Activated T-helper 17 cell treated with anti-CD3 and anti-CD28 coated beads, Interleukin-2, amount 50 U/mL, for 72 hours (primary cell): ENCODE measurements around the gene GRIK1. TPM values are rescaled to one million over a fixed set of nuclear protein-coding genes. Genes with fewer than 3 reads are reported as not detected.
A peak's percentile ranks its signal among the peaks of the same experiment; 100 is the strongest.

Experiments used
- ATAC-seq: fragments of 150-1000 bp; cut with Tn5 transposase; replicated peaks from 2 replicates; pipeline ENCODE4 v1.10.0; 2021; ENCODE audit warnings: mild to moderate bottlenecking, moderate library complexity
- H3K27ac Mint-ChIP-seq: one replicate; pipeline ENCODE4 v1.8.0; 2022; ENCODE audit warnings: mixed read lengths
- H3K27me3 Mint-ChIP-seq: one replicate; pipeline ENCODE4 v1.8.0; 2022; ENCODE audit warnings: mixed read lengths
- H3K36me3 Mint-ChIP-seq: one replicate; pipeline ENCODE4 v1.8.0; 2022; ENCODE audit warnings: low read depth, mild to moderate bottlenecking, mixed read lengths
- H3K4me1 Mint-ChIP-seq: one replicate; pipeline ENCODE4 v1.8.0; 2022; ENCODE audit warnings: mixed read lengths
- H3K4me3 Mint-ChIP-seq: one replicate; pipeline ENCODE4 v1.8.0; 2022; ENCODE audit warnings: mild to moderate bottlenecking, mixed read lengths
- H3K9me3 Mint-ChIP-seq: one replicate; pipeline ENCODE4 v1.8.0; 2022; ENCODE audit warnings: mixed read lengths
- total RNA-seq, 2 donors: library from RNA; stranded (reverse); gene quantifications; one replicate each; pipeline ENCODE4 v1.2.3, GENCODE V29; 2022

The GRIK1 gene
- total RNA-seq, 2 donors from 2014 or later = not detected

DNA sequence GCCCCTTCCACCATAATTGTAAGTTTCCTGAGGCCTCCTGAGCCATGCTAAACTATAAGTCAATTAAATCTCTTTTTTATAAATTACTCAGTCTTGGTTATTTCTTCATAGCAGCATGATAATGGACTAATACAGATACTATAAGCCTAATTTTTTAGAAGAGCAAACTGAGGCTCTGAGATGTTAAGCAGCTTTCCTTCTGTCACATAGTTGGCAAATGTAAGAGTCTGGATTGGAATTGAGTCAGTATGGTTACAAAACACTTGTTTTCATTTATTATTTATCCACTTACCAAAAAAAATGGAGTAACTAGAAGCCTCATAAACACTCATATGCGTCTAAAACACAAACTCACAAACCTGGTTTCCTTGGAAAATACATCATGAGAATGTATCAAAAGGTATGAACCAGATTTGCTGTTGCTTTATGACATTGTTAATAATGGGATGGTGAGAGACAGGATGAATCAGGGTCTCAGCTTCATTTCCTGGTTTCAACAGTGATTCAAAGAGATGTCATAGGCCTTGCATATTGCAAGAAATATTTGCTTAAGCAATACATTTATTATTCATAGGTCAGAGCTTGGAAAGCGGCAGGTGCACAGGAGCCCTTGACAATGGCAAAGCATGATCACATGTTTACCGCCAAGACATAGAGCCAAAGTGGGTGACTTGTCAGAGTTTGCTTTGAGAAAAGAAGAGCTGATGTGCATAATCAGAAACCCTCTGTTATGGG lies 221.5 kb downstream of the GRIK1 start:
- Mint-ChIP-seq H3K27ac (no peak overlapping the region), H3K36me3 (no peaks in the 10 kb centered on the region), H3K4me1 (no peaks in the 10 kb centered on the region), H3K4me3 (no peak overlapping the region), H3K27me3 (peaks cover 8% of the 10 kb centered on the region), H3K9me3 (peaks cover 11% of the 10 kb centered on the region)
- peak; percentile 44 for ATAC-seq

- ATAC-seq = no peak
- Mint-ChIP-seq H3K4me1 (no peaks in the 10 kb centered on the region), H3K4me3 (no peak overlapping the region), H3K27me3 (peaks cover 11% of the 10 kb centered on the region), H3K9me3 (peaks cover 11% of the 10 kb centered on the region), H3K27ac (no peak overlapping the region), H3K36me3 (no peaks in the 10 kb centered on the region)
Observed at GRCh38 chr21:29717659-29718058, 222.1 kb downstream of the GRIK1 start.

GRCh38 chr21:29716753-29717152 lies 223.0 kb downstream of the GRIK1 start:
- no peaks in the 10 kb centered on the region for H3K36me3 Mint-ChIP-seq
- H3K9me3 Mint-ChIP-seq = peaks cover 11% of the 10 kb centered on the region
- no peak overlapping the region for H3K27ac Mint-ChIP-seq
- ATAC-seq = no peak
- no peaks in the 10 kb centered on the region for H3K4me1 Mint-ChIP-seq
- peaks cover 13% of the 10 kb centered on the region for H3K27me3 Mint-ChIP-seq
- no peak overlapping the region for H3K4me3 Mint-ChIP-seq

DNA sequence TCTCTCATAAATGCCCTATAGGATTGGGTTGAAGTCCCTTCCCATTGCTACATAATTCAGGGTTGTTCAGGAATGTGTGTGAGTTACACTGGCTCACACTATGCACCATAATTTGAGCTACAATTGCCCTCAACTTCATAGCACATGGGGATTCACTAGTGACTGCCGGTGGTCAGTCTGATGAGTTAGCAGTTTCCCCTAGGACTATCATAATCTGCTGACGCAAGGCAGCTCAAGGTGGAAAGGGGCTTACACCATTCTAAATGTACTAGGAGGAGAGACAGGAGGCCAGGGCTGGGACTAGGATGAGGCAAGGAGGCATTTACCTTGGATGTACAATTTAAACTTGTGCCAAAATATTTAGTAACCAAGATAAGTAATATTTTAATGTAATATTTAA lies 224.7 kb downstream of the GRIK1 start:
- no peak overlapping the region for H3K27ac Mint-ChIP-seq
- no peak for ATAC-seq
- no peaks in the 10 kb centered on the region for H3K4me1 Mint-ChIP-seq
- no peak overlapping the region for H3K4me3 Mint-ChIP-seq
- no peaks in the 10 kb centered on the region for H3K36me3 Mint-ChIP-seq
- H3K9me3 Mint-ChIP-seq = peaks cover 11% of the 10 kb centered on the region
- H3K27me3 Mint-ChIP-seq = peaks cover 9% of the 10 kb centered on the region

GRCh38 chr21:29712818-29713217 lies 227.0 kb downstream of the GRIK1 start:
- no peaks in the 10 kb centered on the region for H3K4me1 Mint-ChIP-seq
- ATAC-seq = no peak
- H3K36me3 Mint-ChIP-seq = no peaks in the 10 kb centered on the region
- H3K27me3 Mint-ChIP-seq = peaks cover 5% of the 10 kb centered on the region
- no peak overlapping the region for H3K27ac Mint-ChIP-seq
- no peak overlapping the region for H3K4me3 Mint-ChIP-seq
- H3K9me3 Mint-ChIP-seq = peaks cover 6% of the 10 kb centered on the region

GRCh38 chr21:29711236-29711635 lies 228.6 kb downstream of the GRIK1 start:
- H3K4me3 Mint-ChIP-seq = no peak overlapping the region
- H3K27me3 Mint-ChIP-seq = peaks cover 5% of the 10 kb centered on the region
- no peak overlapping the region for H3K27ac Mint-ChIP-seq
- H3K36me3 Mint-ChIP-seq = no peaks in the 10 kb centered on the region
- ATAC-seq = no peak
- H3K4me1 Mint-ChIP-seq = no peaks in the 10 kb centered on the region
- H3K9me3 Mint-ChIP-seq = peaks cover 3% of the 10 kb centered on the region

- Mint-ChIP-seq H3K4me1 (no peaks in the 10 kb centered on the region), H3K27me3 (peaks cover 5% of the 10 kb centered on the region), H3K36me3 (no peaks in the 10 kb centered on the region), H3K4me3 (no peak overlapping the region), H3K27ac (no peak overlapping the region), H3K9me3 (no peaks in the 10 kb centered on the region)
- ATAC-seq = no peak
Observed at GRCh38 chr21:29710498-29710897, 229.3 kb downstream of the GRIK1 start.

- Mint-ChIP-seq H3K4me3 (no peak overlapping the region), H3K27ac (no peak overlapping the region)
Observed at GRCh38 chr21:29708401-29708800, 231.4 kb downstream of the GRIK1 start.

DNA sequence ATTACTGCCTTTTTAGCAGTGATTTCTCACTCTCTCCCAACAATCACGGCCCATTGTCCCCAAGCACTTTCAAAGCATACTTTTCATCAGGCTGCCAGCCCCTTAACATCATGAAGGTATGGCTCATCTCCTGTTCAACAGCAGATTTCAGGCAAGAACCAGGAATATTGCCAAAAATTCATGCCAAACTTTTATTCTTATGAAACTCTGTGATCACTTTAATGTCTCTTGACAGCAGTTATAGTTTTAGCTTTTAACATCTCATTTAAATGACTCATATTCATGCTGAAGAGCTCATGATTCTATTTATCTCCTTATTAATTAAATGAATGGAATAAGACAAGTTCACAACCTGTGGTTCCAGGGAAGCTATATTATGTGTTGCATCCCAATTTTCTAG lies 235.1 kb downstream of the GRIK1 start:
- ATAC-seq = no peak
- Mint-ChIP-seq H3K36me3 (no peaks in the 10 kb centered on the region), H3K9me3 (peaks cover 7% of the 10 kb centered on the region), H3K4me1 (no peaks in the 10 kb centered on the region), H3K27ac (no peak overlapping the region), H3K27me3 (peaks cover 3% of the 10 kb centered on the region), H3K4me3 (no peak overlapping the region)

More at GRCh38 chr21:29708401-29708800, 231.4 kb downstream of the GRIK1 start:
- H3K4me1 Mint-ChIP-seq = no peaks in the 10 kb centered on the region
- ATAC-seq = no peak
- no peaks in the 10 kb centered on the region for H3K36me3 Mint-ChIP-seq
- no peaks in the 10 kb centered on the region for H3K9me3 Mint-ChIP-seq
- H3K27me3 Mint-ChIP-seq = peaks cover 5% of the 10 kb centered on the region

- ATAC-seq = no peak
- Mint-ChIP-seq H3K27ac (no peak overlapping the region), H3K9me3 (peaks cover 7% of the 10 kb centered on the region), H3K4me3 (no peak overlapping the region), H3K4me1 (no peaks in the 10 kb centered on the region), H3K36me3 (no peaks in the 10 kb centered on the region), H3K27me3 (peaks cover 3% of the 10 kb centered on the region)
Observed at GRCh38 chr21:29701676-29702075, 238.1 kb downstream of the GRIK1 start.

- Mint-ChIP-seq H3K9me3 (peaks cover 7% of the 10 kb centered on the region), H3K27me3 (peaks cover 3% of the 10 kb centered on the region), H3K4me1 (no peaks in the 10 kb centered on the region), H3K4me3 (no peak overlapping the region), H3K36me3 (no peaks in the 10 kb centered on the region), H3K27ac (no peak overlapping the region)
- no peak for ATAC-seq
Observed at GRCh38 chr21:29697555-29698193, 242.1 kb downstream of the GRIK1 start.

GRCh38 chr21:29696937-29697336 lies 242.9 kb downstream of the GRIK1 start:
- ATAC-seq = no peak
- H3K36me3 Mint-ChIP-seq = no peaks in the 10 kb centered on the region
- no peak overlapping the region for H3K27ac Mint-ChIP-seq
- no peaks in the 10 kb centered on the region for H3K4me1 Mint-ChIP-seq
- H3K9me3 Mint-ChIP-seq = peaks cover 7% of the 10 kb centered on the region
- peaks cover 3% of the 10 kb centered on the region for H3K27me3 Mint-ChIP-seq
- H3K4me3 Mint-ChIP-seq = no peak overlapping the region

GRCh38 chr21:29691616-29692491 lies 247.9 kb downstream of the GRIK1 start:
- H3K27me3 Mint-ChIP-seq = peaks cover 3% of the 10 kb centered on the region
- H3K4me1 Mint-ChIP-seq = no peaks in the 10 kb centered on the region
- no peaks in the 10 kb centered on the region for H3K36me3 Mint-ChIP-seq
- no peaks in the 10 kb centered on the region for H3K9me3 Mint-ChIP-seq
- no peak overlapping the region for H3K27ac Mint-ChIP-seq
- no peak for ATAC-seq
- no peak overlapping the region for H3K4me3 Mint-ChIP-seq

DNA sequence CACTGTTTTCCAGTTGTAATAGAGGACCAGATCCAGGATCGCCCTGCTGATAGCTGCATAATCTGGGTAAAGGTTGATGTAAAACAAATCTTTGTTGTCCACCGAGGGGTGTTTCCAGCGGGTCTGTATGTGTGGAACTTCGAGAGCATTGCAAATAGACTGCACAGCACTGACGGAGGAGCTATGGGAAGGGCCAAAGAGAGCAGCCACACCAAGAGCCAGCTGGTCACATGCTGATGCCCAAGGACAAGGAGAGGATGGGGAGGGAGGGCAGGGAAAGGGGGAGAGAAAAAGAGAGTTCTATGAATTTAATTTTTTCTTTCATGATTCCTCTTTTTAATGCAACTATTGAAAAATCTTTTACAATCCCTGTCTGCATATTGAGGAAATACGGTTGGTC lies 250.0 kb downstream of the GRIK1 start:
- Mint-ChIP-seq H3K27ac (no peak overlapping the region), H3K9me3 (peaks cover 2% of the 10 kb centered on the region), H3K4me1 (no peaks in the 10 kb centered on the region), H3K36me3 (no peaks in the 10 kb centered on the region), H3K4me3 (no peak overlapping the region), H3K27me3 (peaks cover 5% of the 10 kb centered on the region)
- no peak for ATAC-seq
